IPS-15b (cell line): ENCODE results near the gene GNA12.
"Not testable (repeated sequence)": the region's sequence is repeated elsewhere in the genome, so short reads cannot be mapped to it uniquely, and the experiment has no call there.

ENCODE experiments used
- H3K27me3 ChIP-seq: one replicate; pipeline ENCODE4 v1.6.1; 2013; ENCODE audit warnings: low read length; ENCODE audit not compliant: control insufficient read depth, insufficient read depth
- H3K36me3 ChIP-seq: one replicate; pipeline ENCODE4 v1.6.1; 2013; ENCODE audit warnings: low read length; ENCODE audit not compliant: control insufficient read depth, insufficient read depth
- H3K4me1 ChIP-seq: one replicate; pipeline ENCODE4 v1.6.1; 2013; ENCODE audit warnings: mild to moderate bottlenecking, low read length; ENCODE audit not compliant: control insufficient read depth, insufficient read depth
- H3K4me3 ChIP-seq: one replicate; pipeline ENCODE4 v1.5.1; 2013; ENCODE audit warnings: low read depth, low read length
- H3K9ac ChIP-seq: one replicate; pipeline ENCODE4 v1.6.1; 2013; ENCODE audit warnings: low read depth, mild to moderate bottlenecking, low read length
- H3K9me3 ChIP-seq: one replicate; pipeline ENCODE4 v1.6.1; 2013; ENCODE audit warnings: mild to moderate bottlenecking, low read length; ENCODE audit not compliant: control insufficient read depth, insufficient read depth

Gene GNA12

GRCh38 chr7:2862831-2863361 is 18.8 kb upstream of the GNA12 start:
- no peaks in the 10 kb centered on the region for H3K27me3 ChIP-seq
- H3K9ac ChIP-seq = no peak overlapping the region
- H3K36me3 ChIP-seq = no peaks in the 10 kb centered on the region
- H3K9me3 ChIP-seq = no peaks in the 10 kb centered on the region
- no peaks in the 10 kb centered on the region for H3K4me1 ChIP-seq
- no peak overlapping the region for H3K4me3 ChIP-seq

GRCh38 chr7:2861509-2861908 is 17.4 kb upstream of the GNA12 start:
- Histone ChIP-seq H3K9me3 (no peaks in the 10 kb centered on the region), H3K4me1 (no peaks in the 10 kb centered on the region), H3K9ac (no peak overlapping the region), H3K36me3 (no peaks in the 10 kb centered on the region), H3K4me3 (no peak overlapping the region), H3K27me3 (no peaks in the 10 kb centered on the region)

GRCh38 chr7:2860627-2861133 is 16.6 kb upstream of the GNA12 start:
- no peaks in the 10 kb centered on the region for H3K27me3 ChIP-seq
- H3K9me3 ChIP-seq = no peaks in the 10 kb centered on the region
- H3K9ac ChIP-seq = no peak overlapping the region
- no peaks in the 10 kb centered on the region for H3K36me3 ChIP-seq
- H3K4me3 ChIP-seq = no peak overlapping the region
- H3K4me1 ChIP-seq = no peaks in the 10 kb centered on the region

GRCh38 chr7:2859952-2860351 is 15.8 kb upstream of the GNA12 start:
- Histone ChIP-seq H3K4me1 (no peaks in the 10 kb centered on the region), H3K9ac (no peak overlapping the region), H3K36me3 (no peaks in the 10 kb centered on the region), H3K9me3 (no peaks in the 10 kb centered on the region), H3K4me3 (no peak overlapping the region), H3K27me3 (no peaks in the 10 kb centered on the region)

- Histone ChIP-seq H3K4me3 (no peak overlapping the region), H3K9me3 (no peaks in the 10 kb centered on the region), H3K4me1 (no peaks in the 10 kb centered on the region), H3K36me3 (no peaks in the 10 kb centered on the region), H3K9ac (no peak overlapping the region), H3K27me3 (no peaks in the 10 kb centered on the region)
Observed at GRCh38 chr7:2858621-2859020, 14.5 kb upstream of the GNA12 start.

- Histone ChIP-seq H3K27me3 (no peaks in the 10 kb centered on the region), H3K4me3 (no peak overlapping the region), H3K9ac (no peak overlapping the region), H3K36me3 (no peaks in the 10 kb centered on the region), H3K4me1 (no peaks in the 10 kb centered on the region), H3K9me3 (no peaks in the 10 kb centered on the region)
Observed at GRCh38 chr7:2856388-2857169, 12.5 kb upstream of the GNA12 start.

GRCh38 chr7:2855386-2855785 is 11.3 kb upstream of the GNA12 start:
- no peaks in the 10 kb centered on the region for H3K9me3 ChIP-seq
- H3K4me3 ChIP-seq = no peak overlapping the region
- H3K9ac ChIP-seq = no peak overlapping the region
- H3K4me1 ChIP-seq = no peaks in the 10 kb centered on the region
- no peaks in the 10 kb centered on the region for H3K27me3 ChIP-seq
- no peaks in the 10 kb centered on the region for H3K36me3 ChIP-seq

GRCh38 chr7:2853552-2853951 is 9.4 kb upstream of the GNA12 start:
- H3K27me3 ChIP-seq, H3K36me3 ChIP-seq, H3K9ac ChIP-seq, H3K4me1 ChIP-seq, H3K4me3 ChIP-seq, H3K9me3 ChIP-seq: not testable (repeated sequence)

GRCh38 chr7:2853147-2853546 is 9.0 kb upstream of the GNA12 start:
- Histone ChIP-seq H3K27me3 (no peaks in the 10 kb centered on the region), H3K9me3 (no peaks in the 10 kb centered on the region), H3K9ac (no peak overlapping the region), H3K4me3 (no peak overlapping the region), H3K36me3 (no peaks in the 10 kb centered on the region), H3K4me1 (no peaks in the 10 kb centered on the region)

GRCh38 chr7:2851497-2851896 is 7.4 kb upstream of the GNA12 start:
- H3K9ac ChIP-seq = no peak overlapping the region
- no peaks in the 10 kb centered on the region for H3K4me1 ChIP-seq
- H3K36me3 ChIP-seq = no peaks in the 10 kb centered on the region
- no peaks in the 10 kb centered on the region for H3K27me3 ChIP-seq
- H3K9me3 ChIP-seq = no peaks in the 10 kb centered on the region
- no peak overlapping the region for H3K4me3 ChIP-seq

- H3K9me3 ChIP-seq = no peaks in the 10 kb centered on the region
- H3K4me1 ChIP-seq = no peaks in the 10 kb centered on the region
- H3K4me3 ChIP-seq = no peak overlapping the region
- no peaks in the 10 kb centered on the region for H3K27me3 ChIP-seq
- no peaks in the 10 kb centered on the region for H3K36me3 ChIP-seq
- no peak overlapping the region for H3K9ac ChIP-seq
Observed at GRCh38 chr7:2849941-2850766, 6.0 kb upstream of the GNA12 start.
